Measurements from ENCODE around the gene VPS37C. TPM values are rescaled to one million over a fixed set of nuclear protein-coding genes. Genes with fewer than 3 reads are reported as not detected.

The VPS37C gene
- total and polyA plus RNA-seq, 10 of the 15 experiments (the other 5 are each of a cell fraction or from before 2014, with no cell fraction given) = 0.39 to 16.5 (median 7.8) TPM

DNA sequence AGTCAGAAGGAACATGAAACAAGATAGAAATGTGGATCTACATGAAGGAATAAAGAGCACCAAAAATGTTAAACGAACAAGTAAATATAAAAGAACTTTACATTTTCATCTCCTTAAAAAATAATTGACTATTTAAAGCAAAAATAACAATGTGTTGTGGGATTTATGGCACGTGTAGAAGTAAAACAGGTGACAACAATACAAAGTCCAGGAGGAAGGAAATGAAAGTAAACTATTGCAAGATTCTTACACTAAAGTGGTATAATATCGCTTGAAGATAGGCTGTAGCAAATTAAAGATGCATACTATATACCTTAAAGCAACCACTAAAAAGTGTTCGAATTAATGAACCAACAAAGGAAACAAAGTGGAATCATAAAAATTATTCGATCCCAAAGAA lies 5.5 kb downstream of the VPS37C start:
- in situ Hi-C loops (cut with MboI) = no loop called here
- CTCF ChIA-PET = interaction anchor here (1.1 kb wide), 1 partner anchor 255 kb away, joined by 3 read pairs; no protein-coding TSS in a partner anchor
- H3K9ac ChIP-seq (ENCODE audit: control insufficient read depth, insufficient read depth, low read length) = no peak overlapping the region
- H3K36me3 ChIP-seq (ENCODE audit: control insufficient read depth in 2 of 2, insufficient read depth in 2 of 2, low read length in 1 of 2) = no peaks in the 10 kb centered on the region
- SMC1A ChIA-PET (ENCODE audit: uncharacterized antibody, unreplicated experiment) = no interaction called here
- no peak overlapping the region for H3K4me3 ChIP-seq
- peaks cover 16% of the 10 kb centered on the region for H3K4me1 ChIP-seq (ENCODE audit: control insufficient read depth, insufficient read depth, low read length)
- WGBS (ENCODE audit: insufficient coverage, insufficient replicate concordance, low lambda C conversion rate, missing lambda C conversion rate) = 98% methylated on average over 5 of the region's 5 CpGs
- intact Hi-C loops (cut with micrococcal nuclease; ENCODE audit: unreplicated experiment) = no loop called here
- TF ChIP-seq STAT1 (conservative IDR thresholded peaks at IDR 0.05) (no peak), RAD51 (IDR thresholded peaks at IDR 0.05) (no peak), RELA (IDR thresholded peaks at IDR 0.05; ENCODE audit: borderline replicate concordance, partially characterized antibody) (no peak), PAX8 (IDR thresholded peaks at IDR 0.05) (no peak), SUPT20H (IDR thresholded peaks at IDR 0.05; ENCODE audit: borderline replicate concordance, control insufficient read depth, low read depth, low read length) (no peak), ZNF24 (IDR thresholded peaks at IDR 0.05) (no peak), NFYA (IDR thresholded peaks at IDR 0.05; ENCODE audit: borderline replicate concordance, low read depth, low read length) (no peak), NFXL1 (IDR thresholded peaks at IDR 0.05; ENCODE audit: borderline replicate concordance) (no peak), DPF2 (IDR thresholded peaks at IDR 0.05) (no peak), SP1 (IDR thresholded peaks at IDR 0.05; ENCODE audit: low read depth, low read length) (no peak), IKZF1 (conservative IDR thresholded peaks at IDR 0.05) (no peak), NRF1 (conservative IDR thresholded peaks at IDR 0.05; ENCODE audit: low read depth, low read length) (no peak), CBX5 (IDR thresholded peaks at IDR 0.05; ENCODE audit: low read depth) (no peak), SMAD1 (IDR thresholded peaks at IDR 0.05; ENCODE audit: low read depth, partially characterized antibody) (no peak)
- TF ChIP-seq, protein P1, sequence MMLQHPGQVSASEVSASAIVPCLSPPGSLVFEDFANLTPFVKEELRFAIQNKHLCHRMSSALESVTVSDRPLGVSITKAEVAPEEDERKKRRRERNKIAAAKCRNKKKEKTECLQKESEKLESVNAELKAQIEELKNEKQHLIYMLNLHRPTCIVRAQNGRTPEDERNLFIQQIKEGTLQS (IDR thresholded peaks at IDR 0.05; ENCODE audit: borderline replicate concordance, extremely low read depth, low read depth, low read length) = no peak
- TF ChIP-seq, protein P2, sequence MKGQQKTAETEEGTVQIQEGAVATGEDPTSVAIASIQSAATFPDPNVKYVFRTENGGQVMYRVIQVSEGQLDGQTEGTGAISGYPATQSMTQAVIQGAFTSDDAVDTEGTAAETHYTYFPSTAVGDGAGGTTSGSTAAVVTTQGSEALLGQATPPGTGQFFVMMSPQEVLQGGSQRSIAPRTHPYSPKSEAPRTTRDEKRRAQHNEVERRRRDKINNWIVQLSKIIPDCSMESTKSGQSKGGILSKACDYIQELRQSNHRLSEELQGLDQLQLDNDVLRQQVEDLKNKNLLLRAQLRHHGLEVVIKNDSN (IDR thresholded peaks at IDR 0.05; ENCODE audit: borderline replicate concordance, extremely low read length, insufficient read depth, low read depth, low read length) = no peak
- TF ChIP-seq, protein P3, sequence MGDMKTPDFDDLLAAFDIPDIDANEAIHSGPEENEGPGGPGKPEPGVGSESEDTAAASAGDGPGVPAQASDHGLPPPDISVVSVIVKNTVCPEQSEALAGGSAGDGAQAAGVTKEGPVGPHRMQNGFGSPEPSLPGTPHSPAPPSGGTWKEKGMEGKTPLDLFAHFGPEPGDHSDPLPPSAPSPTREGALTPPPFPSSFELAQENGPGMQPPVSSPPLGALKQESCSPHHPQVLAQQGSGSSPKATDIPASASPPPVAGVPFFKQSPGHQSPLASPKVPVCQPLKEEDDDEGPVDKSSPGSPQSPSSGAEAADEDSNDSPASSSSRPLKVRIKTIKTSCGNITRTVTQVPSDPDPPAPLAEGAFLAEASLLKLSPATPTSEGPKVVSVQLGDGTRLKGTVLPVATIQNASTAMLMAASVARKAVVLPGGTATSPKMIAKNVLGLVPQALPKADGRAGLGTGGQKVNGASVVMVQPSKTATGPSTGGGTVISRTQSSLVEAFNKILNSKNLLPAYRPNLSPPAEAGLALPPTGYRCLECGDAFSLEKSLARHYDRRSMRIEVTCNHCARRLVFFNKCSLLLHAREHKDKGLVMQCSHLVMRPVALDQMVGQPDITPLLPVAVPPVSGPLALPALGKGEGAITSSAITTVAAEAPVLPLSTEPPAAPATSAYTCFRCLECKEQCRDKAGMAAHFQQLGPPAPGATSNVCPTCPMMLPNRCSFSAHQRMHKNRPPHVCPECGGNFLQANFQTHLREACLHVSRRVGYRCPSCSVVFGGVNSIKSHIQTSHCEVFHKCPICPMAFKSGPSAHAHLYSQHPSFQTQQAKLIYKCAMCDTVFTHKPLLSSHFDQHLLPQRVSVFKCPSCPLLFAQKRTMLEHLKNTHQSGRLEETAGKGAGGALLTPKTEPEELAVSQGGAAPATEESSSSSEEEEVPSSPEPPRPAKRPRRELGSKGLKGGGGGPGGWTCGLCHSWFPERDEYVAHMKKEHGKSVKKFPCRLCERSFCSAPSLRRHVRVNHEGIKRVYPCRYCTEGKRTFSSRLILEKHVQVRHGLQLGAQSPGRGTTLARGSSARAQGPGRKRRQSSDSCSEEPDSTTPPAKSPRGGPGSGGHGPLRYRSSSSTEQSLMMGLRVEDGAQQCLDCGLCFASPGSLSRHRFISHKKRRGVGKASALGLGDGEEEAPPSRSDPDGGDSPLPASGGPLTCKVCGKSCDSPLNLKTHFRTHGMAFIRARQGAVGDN (IDR thresholded peaks at IDR 0.05) = no peak
- DNase-seq (ENCODE audit: low read depth, low spot score) = no peak
- no peak overlapping the region for H3K4me2 ChIP-seq (ENCODE audit: control insufficient read depth, insufficient read depth)
- H4K20me1 ChIP-seq (ENCODE audit: control insufficient read depth, insufficient read depth) = no peaks in the 10 kb centered on the region
- H3K27me3 ChIP-seq (replicated peaks in 1 of 2; ENCODE audit: control insufficient read depth in 2 of 2, insufficient read depth in 2 of 2, low read length in 1 of 2) = no peaks in the 10 kb centered on the region
- no peak overlapping the region for H2AFZ ChIP-seq (ENCODE audit: control insufficient read depth, low read depth, low read length)
- peaks cover 34% of the 10 kb centered on the region for H3K79me2 ChIP-seq (ENCODE audit: control insufficient read depth, insufficient read depth, low read length)
- RAD21 ChIA-PET (ENCODE audit: unreplicated experiment) = no interaction called here
- BruUV-seq (replicated peaks) = no TSS peak
- H3K9me3 ChIP-seq (replicated peaks; ENCODE audit: control insufficient read depth, insufficient read depth, low read length) = peaks cover 12% of the 10 kb centered on the region; the same call in 2 of the 3 replicates
- ATAC-seq = no peak
- FAIRE-seq = no peak
- no peak overlapping the region for H3K27ac ChIP-seq (ENCODE audit: control insufficient read depth, insufficient read depth)
- POLR2A ChIA-PET = no interaction called here

Measured in GM12878 (cell line).